Activated T-helper 17 cell treated with anti-CD3 and anti-CD28 coated beads, Interleukin-2, amount 50 U/mL, for 72 hours (primary cell): Measurements from ENCODE around the gene RIC1. TPM values are rescaled to one million over a fixed set of nuclear protein-coding genes. Genes with fewer than 3 reads are reported as not detected.
"Not testable (repeated sequence)": the region's sequence is repeated elsewhere in the genome, so short reads cannot be mapped to it uniquely, and the experiment has no call there.

Experiments used
- ATAC-seq: fragments of 150-1000 bp; cut with Tn5 transposase; replicated peaks from 2 replicates; pipeline ENCODE4 v1.10.0; 2021; ENCODE audit warnings: mild to moderate bottlenecking, moderate library complexity
- H3K27ac Mint-ChIP-seq: one replicate; pipeline ENCODE4 v1.8.0; 2022; ENCODE audit warnings: mixed read lengths
- H3K27me3 Mint-ChIP-seq: one replicate; pipeline ENCODE4 v1.8.0; 2022; ENCODE audit warnings: mixed read lengths
- H3K36me3 Mint-ChIP-seq: one replicate; pipeline ENCODE4 v1.8.0; 2022; ENCODE audit warnings: low read depth, mild to moderate bottlenecking, mixed read lengths
- H3K4me1 Mint-ChIP-seq: one replicate; pipeline ENCODE4 v1.8.0; 2022; ENCODE audit warnings: mixed read lengths
- H3K4me3 Mint-ChIP-seq: one replicate; pipeline ENCODE4 v1.8.0; 2022; ENCODE audit warnings: mild to moderate bottlenecking, mixed read lengths
- H3K9me3 Mint-ChIP-seq: one replicate; pipeline ENCODE4 v1.8.0; 2022; ENCODE audit warnings: mixed read lengths
- total RNA-seq, 2 donors: library from RNA; stranded (reverse); gene quantifications; one replicate each; pipeline ENCODE4 v1.2.3, GENCODE V29; 2022

Gene RIC1
- total RNA-seq, 2 donors from 2014 or later: 20.1 to 20.3 TPM

- Mint-ChIP-seq H3K4me3 (no peak overlapping the region), H3K4me1 (no peaks in the 10 kb centered on the region), H3K27ac (no peak overlapping the region), H3K9me3 (no peaks in the 10 kb centered on the region), H3K36me3 (no peaks in the 10 kb centered on the region), H3K27me3 (no peaks in the 10 kb centered on the region)
- ATAC-seq: no peak
These were observed 17.4 kb upstream of the RIC1 start for GRCh38 chr9:5611321-5612184.

- Mint-ChIP-seq H3K4me1 (no peaks in the 10 kb centered on the region), H3K27ac (no peak overlapping the region), H3K4me3 (no peak overlapping the region), H3K36me3 (no peaks in the 10 kb centered on the region), H3K9me3 (no peaks in the 10 kb centered on the region), H3K27me3 (no peaks in the 10 kb centered on the region)
- ATAC-seq: no peak
These were observed 16.7 kb upstream of the RIC1 start for GRCh38 chr9:5612185-5612530.

GRCh38 chr9:5614192-5614591, 14.7 kb upstream of the RIC1 start:
- H3K36me3 Mint-ChIP-seq: no peaks in the 10 kb centered on the region
- no peaks in the 10 kb centered on the region for H3K27me3 Mint-ChIP-seq
- H3K4me1 Mint-ChIP-seq: peaks cover 7% of the 10 kb centered on the region
- no peak overlapping the region for H3K27ac Mint-ChIP-seq
- no peaks in the 10 kb centered on the region for H3K9me3 Mint-ChIP-seq
- no peak overlapping the region for H3K4me3 Mint-ChIP-seq
- ATAC-seq: peak; percentile 80

- Mint-ChIP-seq H3K9me3 (no peaks in the 10 kb centered on the region), H3K27me3 (no peaks in the 10 kb centered on the region), H3K4me1 (peaks cover 7% of the 10 kb centered on the region), H3K4me3 (no peak overlapping the region), H3K36me3 (peaks cover 1% of the 10 kb centered on the region), H3K27ac (no peak overlapping the region)
- no peak for ATAC-seq
These were observed 13.9 kb upstream of the RIC1 start for GRCh38 chr9:5614985-5615384.

GRCh38 chr9:5617749-5618148, 11.2 kb upstream of the RIC1 start:
- no peak overlapping the region for H3K27ac Mint-ChIP-seq
- no peak overlapping the region for H3K4me3 Mint-ChIP-seq
- H3K36me3 Mint-ChIP-seq: peaks cover 10% of the 10 kb centered on the region
- peak; percentile 59 for ATAC-seq
- peaks cover 7% of the 10 kb centered on the region for H3K4me1 Mint-ChIP-seq
- H3K27me3 Mint-ChIP-seq: no peaks in the 10 kb centered on the region
- H3K9me3 Mint-ChIP-seq: no peaks in the 10 kb centered on the region

- H3K27ac Mint-ChIP-seq: no peak overlapping the region
- ATAC-seq: no peak
- H3K27me3 Mint-ChIP-seq: no peaks in the 10 kb centered on the region
- peaks cover 20% of the 10 kb centered on the region for H3K36me3 Mint-ChIP-seq
- peak overlapping the region; percentile 48 for H3K4me3 Mint-ChIP-seq
- H3K9me3 Mint-ChIP-seq: no peaks in the 10 kb centered on the region
- peaks cover 13% of the 10 kb centered on the region for H3K4me1 Mint-ChIP-seq
These were observed 8.4 kb upstream of the RIC1 start for GRCh38 chr9:5620494-5620893.

GRCh38 chr9:5621327-5621726, 7.6 kb upstream of the RIC1 start:
- ATAC-seq: peak; percentile 77
- H3K36me3 Mint-ChIP-seq: peaks cover 20% of the 10 kb centered on the region
- H3K4me1 Mint-ChIP-seq: peaks cover 13% of the 10 kb centered on the region
- no peaks in the 10 kb centered on the region for H3K27me3 Mint-ChIP-seq
- no peak overlapping the region for H3K27ac Mint-ChIP-seq
- peak overlapping the region; percentile 48 for H3K4me3 Mint-ChIP-seq
- no peaks in the 10 kb centered on the region for H3K9me3 Mint-ChIP-seq

GRCh38 chr9:5622016-5622415, 6.9 kb upstream of the RIC1 start:
- peaks cover 18% of the 10 kb centered on the region for H3K4me1 Mint-ChIP-seq
- H3K9me3 Mint-ChIP-seq: no peaks in the 10 kb centered on the region
- H3K36me3 Mint-ChIP-seq: peaks cover 23% of the 10 kb centered on the region

GRCh38 chr9:5624655-5625054, 4.3 kb upstream of the RIC1 start:
- no peak for ATAC-seq
- Mint-ChIP-seq H3K9me3 (no peaks in the 10 kb centered on the region), H3K36me3 (peaks cover 31% of the 10 kb centered on the region), H3K4me3 (peak overlapping the region; percentile 46), H3K4me1 (peaks cover 15% of the 10 kb centered on the region), H3K27ac (peak overlapping the region; percentile 70), H3K27me3 (no peaks in the 10 kb centered on the region)

More at GRCh38 chr9:5622016-5622415, 6.9 kb upstream of the RIC1 start:
- ATAC-seq: no peak
- no peaks in the 10 kb centered on the region for H3K27me3 Mint-ChIP-seq
- H3K27ac Mint-ChIP-seq: no peak overlapping the region
- no peak overlapping the region for H3K4me3 Mint-ChIP-seq

- H3K9me3 Mint-ChIP-seq: no peaks in the 10 kb centered on the region
- peaks cover 29% of the 10 kb centered on the region for H3K36me3 Mint-ChIP-seq
- peak overlapping the region; percentile 95 for H3K4me3 Mint-ChIP-seq
- ATAC-seq: peak; percentile 8
- H3K27me3 Mint-ChIP-seq: no peaks in the 10 kb centered on the region
- H3K4me1 Mint-ChIP-seq: peaks cover 15% of the 10 kb centered on the region
- H3K27ac Mint-ChIP-seq: peak overlapping the region; percentile 87
These were observed 1.9 kb upstream of the RIC1 start for GRCh38 chr9:5626727-5627634.

GRCh38 chr9:5627686-5628085, 1.2 kb upstream of the RIC1 start:
- ATAC-seq, H3K9me3 Mint-ChIP-seq, H3K27me3 Mint-ChIP-seq: not testable (repeated sequence)
- Mint-ChIP-seq H3K4me3 (peak overlapping the region; percentile 95), H3K4me1 (peaks cover 19% of the 10 kb centered on the region), H3K27ac (peak overlapping the region; percentile 87), H3K36me3 (peaks cover 29% of the 10 kb centered on the region)

- Mint-ChIP-seq H3K9me3 (no peaks in the 10 kb centered on the region), H3K27me3 (no peaks in the 10 kb centered on the region), H3K4me3 (peak overlapping the region; percentile 95), H3K36me3 (peaks cover 29% of the 10 kb centered on the region), H3K27ac (peak overlapping the region; percentile 87), H3K4me1 (peaks cover 22% of the 10 kb centered on the region)
- no peak for ATAC-seq
These were observed 751 bp upstream of the RIC1 start for GRCh38 chr9:5628183-5628529.

GRCh38 chr9:5629312-5630080, 589 bp downstream of the RIC1 start:
- peaks cover 26% of the 10 kb centered on the region for H3K36me3 Mint-ChIP-seq
- H3K4me3 Mint-ChIP-seq: peak overlapping the region; percentile 95
- H3K9me3 Mint-ChIP-seq: no peaks in the 10 kb centered on the region
- peaks cover 32% of the 10 kb centered on the region for H3K4me1 Mint-ChIP-seq
- peak; percentile 13 for ATAC-seq
- no peaks in the 10 kb centered on the region for H3K27me3 Mint-ChIP-seq
- peak overlapping the region; percentile 95 for H3K27ac Mint-ChIP-seq

GRCh38 chr9:5630081-5630507, 1.2 kb downstream of the RIC1 start:
- Mint-ChIP-seq H3K36me3 (peaks cover 22% of the 10 kb centered on the region), H3K9me3 (peaks cover 5% of the 10 kb centered on the region), H3K4me1 (peaks cover 35% of the 10 kb centered on the region), H3K27me3 (no peaks in the 10 kb centered on the region), H3K27ac (peak overlapping the region; percentile 95), H3K4me3 (peak overlapping the region; percentile 95)
- ATAC-seq: no peak
